DMS 273 (cell line): ENCODE data around the gene DNAJC17.

Experiments
- DNase-seq: peaks from one replicate; lab custom pipeline; 2025; ENCODE audit not compliant: unreplicated experiment; lab: John Stamatoyannopoulos, UW

Gene DNAJC17

GRCh38 chr15:40768521-40769273, 38.6 kb downstream of the DNAJC17 start:
- DNase-seq: no peak

- DNase-seq: no peak
These were observed 39.3 kb downstream of the DNAJC17 start for GRCh38 chr15:40767838-40768500.

GRCh38 chr15:40766906-40767837, 40.1 kb downstream of the DNAJC17 start:
- DNase-seq: no peak

GRCh38 chr15:40766194-40766815, 41.0 kb downstream of the DNAJC17 start:
- DNase-seq: no peak

- peak; percentile 60 for DNase-seq
These were observed 42.6 kb downstream of the DNAJC17 start for GRCh38 chr15:40764629-40765103.

- DNase-seq: peak; percentile 78
These were observed 43.3 kb downstream of the DNAJC17 start, which contains the start of gene GCHFR for GRCh38 chr15:40763801-40764628. TSS of gene GCHFR (plus strand) at chr15:40764068. CDS start at chr15:40764181, 113 bp downstream.

- DNase-seq: peak; percentile 70
These were observed 44.1 kb downstream of the DNAJC17 start for GRCh38 chr15:40762919-40763800.

- DNase-seq: no peak
These were observed 47.3 kb downstream of the DNAJC17 start for GRCh38 chr15:40759961-40760360.

- DNase-seq: peak; percentile 24
These were observed 50.3 kb downstream of the DNAJC17 start for GRCh38 chr15:40756938-40757337.

- no peak for DNase-seq
These were observed 51.5 kb downstream of the DNAJC17 start for GRCh38 chr15:40755812-40756208.

GRCh38 chr15:40754883-40755811, 52.1 kb downstream of the DNAJC17 start, which contains the start of gene RMDN3:
TSS of gene RMDN3 (minus strand) at chr15:40755254. CDS start at chr15:40754783, 471 bp downstream.
- peak; percentile 96 for DNase-seq

- peak; percentile 23 for DNase-seq
These were observed 52.7 kb downstream of the DNAJC17 start for GRCh38 chr15:40754574-40754882.

- no peak for DNase-seq
These were observed 55.5 kb downstream of the DNAJC17 start for GRCh38 chr15:40751745-40752144.

GRCh38 chr15:40750885-40751284, 56.4 kb downstream of the DNAJC17 start:
- DNase-seq: no peak

- no peak for DNase-seq
These were observed 58.1 kb downstream of the DNAJC17 start for GRCh38 chr15:40749151-40749630.

GRCh38 chr15:40747685-40748631, 59.3 kb downstream of the DNAJC17 start:
- no peak for DNase-seq
